Measurements from ENCODE around the gene EVPL.
"Not testable (repeated sequence)": the region's sequence is repeated elsewhere in the genome, so short reads cannot be mapped to it uniquely, and the experiment has no call there.

The EVPL gene

GRCh38 chr17:76072148-76072858, 45.2 kb upstream of the EVPL start, which contains the start of gene SRP68:
TSS of gene SRP68 (minus strand) at chr17:76072517. CDS start at chr17:76072491, 26 bp downstream.
- H3K36me3 Mint-ChIP-seq (ENCODE audit: low read depth), result peaks cover 11% of the 10 kb centered on the region
- peaks cover 41% of the 10 kb centered on the region for H3K27me3 Mint-ChIP-seq (ENCODE audit: low read depth)
- peak within 1 kb of the TSS; percentile 94 to 99 (median 95) for H3K4me3 Mint-ChIP-seq
- H3K4me1 Mint-ChIP-seq, result peaks cover 28% of the 10 kb centered on the region
- no peak for TF ChIP-seq CTCF (IDR thresholded peaks at IDR 0.05; ENCODE audit: unreplicated experiment in 3 of 3)
- H3K9me3 Mint-ChIP-seq, result no peaks in the 10 kb centered on the region
- peak within 1 kb of the TSS; percentile 58 to 87 (median 75) for H3K27ac Mint-ChIP-seq

GRCh38 chr17:76071531-76072147, 44.5 kb upstream of the EVPL start:
- Mint-ChIP-seq H3K9me3 (no peaks in the 10 kb centered on the region), H3K36me3 (ENCODE audit: low read depth) (peaks cover 17% of the 10 kb centered on the region), H3K27me3 (ENCODE audit: low read depth) (peaks cover 34% of the 10 kb centered on the region), H3K4me3 (peak overlapping the region; percentile 94 to 99 (median 95)), H3K4me1 (peaks cover 23% of the 10 kb centered on the region), H3K27ac (peak overlapping the region; percentile 58 to 87 (median 75))
- no peak for TF ChIP-seq CTCF (IDR thresholded peaks at IDR 0.05; ENCODE audit: unreplicated experiment in 3 of 3)

- Mint-ChIP-seq H3K27ac (no peak overlapping the region), H3K4me1 (peaks cover 4% of the 10 kb centered on the region), H3K4me3 (no peak overlapping the region), H3K27me3 (ENCODE audit: low read depth) (no peaks in the 10 kb centered on the region), H3K9me3 (no peaks in the 10 kb centered on the region), H3K36me3 (ENCODE audit: low read depth) (peaks cover 59% of the 10 kb centered on the region)
- no peak for TF ChIP-seq CTCF (IDR thresholded peaks at IDR 0.05; ENCODE audit: unreplicated experiment in 3 of 3)
These were observed 38.7 kb upstream of the EVPL start for GRCh38 chr17:76065775-76066174.

GRCh38 chr17:76063875-76064546, 36.9 kb upstream of the EVPL start:
- TF ChIP-seq CTCF (IDR thresholded peaks at IDR 0.05; ENCODE audit: unreplicated experiment in 3 of 3), result no peak
- no peak overlapping the region for H3K4me3 Mint-ChIP-seq
- no peaks in the 10 kb centered on the region for H3K27me3 Mint-ChIP-seq (ENCODE audit: low read depth)
- no peaks in the 10 kb centered on the region for H3K4me1 Mint-ChIP-seq
- no peaks in the 10 kb centered on the region for H3K9me3 Mint-ChIP-seq
- no peak overlapping the region for H3K27ac Mint-ChIP-seq
- H3K36me3 Mint-ChIP-seq (ENCODE audit: low read depth), result peaks cover 71% of the 10 kb centered on the region

GRCh38 chr17:76058264-76058663, 31.2 kb upstream of the EVPL start:
- not testable (repeated sequence) for H3K4me3 Mint-ChIP-seq; H3K4me1 Mint-ChIP-seq; H3K27me3 Mint-ChIP-seq (ENCODE audit: low read depth); H3K27ac Mint-ChIP-seq; H3K9me3 Mint-ChIP-seq
- H3K36me3 Mint-ChIP-seq (ENCODE audit: low read depth), result peaks cover 67% of the 10 kb centered on the region

- H3K9me3 Mint-ChIP-seq, result no peaks in the 10 kb centered on the region
- H3K4me1 Mint-ChIP-seq, result peaks cover 8% of the 10 kb centered on the region
- no peaks in the 10 kb centered on the region for H3K27me3 Mint-ChIP-seq (ENCODE audit: low read depth)
- peak in 1 of 3 experiments; percentile 21 for TF ChIP-seq CTCF (IDR thresholded peaks at IDR 0.05; ENCODE audit: unreplicated experiment in 3 of 3)
- no peak overlapping the region for H3K27ac Mint-ChIP-seq
- H3K4me3 Mint-ChIP-seq, result no peak overlapping the region
- H3K36me3 Mint-ChIP-seq (ENCODE audit: low read depth), result peaks cover 62% of the 10 kb centered on the region
These were observed 29.8 kb upstream of the EVPL start for GRCh38 chr17:76056882-76057281.
